ENCODE data around the gene TPRKB.
"Not testable (repeated sequence)": the region's sequence is repeated elsewhere in the genome, so short reads cannot be mapped to it uniquely, and the experiment has no call there.

The TPRKB gene

DNA sequence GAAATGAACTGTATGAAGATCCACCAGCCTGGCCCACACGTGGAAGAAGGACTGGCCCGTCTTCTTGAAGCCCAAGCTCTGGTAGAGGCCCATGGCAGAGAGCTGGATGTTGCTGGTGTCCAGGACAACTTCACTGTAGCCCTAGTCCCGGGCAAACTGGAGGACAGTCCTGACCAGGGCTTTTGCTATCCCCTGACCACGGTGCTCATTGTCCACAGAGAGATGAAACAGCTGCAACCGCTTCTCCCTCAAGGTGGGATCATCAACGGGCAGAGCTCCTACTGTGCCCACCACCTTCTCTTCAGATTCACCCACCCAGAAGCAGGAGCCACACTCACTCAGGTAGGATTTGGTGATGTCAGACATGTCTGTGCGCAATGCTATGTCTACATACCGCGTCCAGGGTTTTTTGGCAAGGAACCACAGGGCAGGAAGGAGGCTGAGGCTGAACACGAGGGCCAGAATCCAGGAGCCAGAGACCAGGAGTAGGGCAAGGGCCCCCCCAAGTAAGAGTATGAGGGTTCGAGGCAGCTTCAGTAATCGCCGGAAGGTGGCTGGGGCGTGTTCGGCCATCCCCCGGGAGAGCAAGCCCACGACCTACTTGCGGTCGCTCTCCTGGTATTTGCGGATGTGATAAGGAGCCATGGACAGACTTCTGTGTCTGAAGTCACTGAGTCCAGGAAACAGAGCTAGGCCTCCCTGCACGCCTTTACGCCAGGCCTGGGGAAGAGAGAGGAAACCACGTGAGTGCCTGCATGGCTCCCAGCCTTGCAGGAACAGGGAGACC is 36.3 kb downstream of the TPRKB start:
- TF ChIP-seq, protein P1, sequence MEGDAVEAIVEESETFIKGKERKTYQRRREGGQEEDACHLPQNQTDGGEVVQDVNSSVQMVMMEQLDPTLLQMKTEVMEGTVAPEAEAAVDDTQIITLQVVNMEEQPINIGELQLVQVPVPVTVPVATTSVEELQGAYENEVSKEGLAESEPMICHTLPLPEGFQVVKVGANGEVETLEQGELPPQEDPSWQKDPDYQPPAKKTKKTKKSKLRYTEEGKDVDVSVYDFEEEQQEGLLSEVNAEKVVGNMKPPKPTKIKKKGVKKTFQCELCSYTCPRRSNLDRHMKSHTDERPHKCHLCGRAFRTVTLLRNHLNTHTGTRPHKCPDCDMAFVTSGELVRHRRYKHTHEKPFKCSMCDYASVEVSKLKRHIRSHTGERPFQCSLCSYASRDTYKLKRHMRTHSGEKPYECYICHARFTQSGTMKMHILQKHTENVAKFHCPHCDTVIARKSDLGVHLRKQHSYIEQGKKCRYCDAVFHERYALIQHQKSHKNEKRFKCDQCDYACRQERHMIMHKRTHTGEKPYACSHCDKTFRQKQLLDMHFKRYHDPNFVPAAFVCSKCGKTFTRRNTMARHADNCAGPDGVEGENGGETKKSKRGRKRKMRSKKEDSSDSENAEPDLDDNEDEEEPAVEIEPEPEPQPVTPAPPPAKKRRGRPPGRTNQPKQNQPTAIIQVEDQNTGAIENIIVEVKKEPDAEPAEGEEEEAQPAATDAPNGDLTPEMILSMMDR (IDR thresholded peaks at IDR 0.05; ENCODE audit: extremely low read depth, insufficient read depth, missing control alignments) = no peak
- in situ Hi-C loops (cut with MboI; ENCODE audit: low pct_unique_long_range_greater_than_20kb, low sequenced_read_pairs, unreplicated experiment) = no loop called here

DNA sequence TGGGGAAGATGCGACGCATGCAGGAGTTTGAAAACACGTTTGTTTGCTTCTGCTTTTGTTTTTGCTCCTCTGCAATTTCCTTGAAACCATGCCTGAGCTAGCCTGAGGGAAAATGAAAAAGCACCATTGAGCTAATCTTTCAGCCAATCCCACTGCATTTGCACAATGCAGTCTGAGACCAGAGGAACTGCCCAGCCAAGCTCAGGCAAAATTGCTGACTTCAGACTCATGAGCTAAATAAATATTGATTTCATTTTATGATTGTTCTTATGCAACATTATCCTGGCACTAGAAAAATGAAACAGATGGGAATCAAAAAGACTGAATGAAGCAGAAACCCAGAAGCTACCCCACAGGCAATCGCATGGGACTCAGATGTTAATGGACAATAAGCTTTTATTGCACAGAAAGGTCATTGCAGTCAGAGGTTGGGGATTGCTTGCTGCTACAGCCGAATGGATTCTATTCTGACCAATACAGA is 37.0 kb downstream of the TPRKB start:
- TF ChIP-seq, protein P1 (IDR thresholded peaks at IDR 0.05; ENCODE audit: extremely low read depth, insufficient read depth, missing control alignments) = no peak
- DNase-seq (ENCODE audit: low spot score) = no peak
- in situ Hi-C loops (cut with MboI; ENCODE audit: low pct_unique_long_range_greater_than_20kb, low sequenced_read_pairs, unreplicated experiment) = no loop called here

More for the DNA sequence above, 36.3 kb downstream of the TPRKB start:
- no peak for DNase-seq (ENCODE audit: low spot score)

DNA sequence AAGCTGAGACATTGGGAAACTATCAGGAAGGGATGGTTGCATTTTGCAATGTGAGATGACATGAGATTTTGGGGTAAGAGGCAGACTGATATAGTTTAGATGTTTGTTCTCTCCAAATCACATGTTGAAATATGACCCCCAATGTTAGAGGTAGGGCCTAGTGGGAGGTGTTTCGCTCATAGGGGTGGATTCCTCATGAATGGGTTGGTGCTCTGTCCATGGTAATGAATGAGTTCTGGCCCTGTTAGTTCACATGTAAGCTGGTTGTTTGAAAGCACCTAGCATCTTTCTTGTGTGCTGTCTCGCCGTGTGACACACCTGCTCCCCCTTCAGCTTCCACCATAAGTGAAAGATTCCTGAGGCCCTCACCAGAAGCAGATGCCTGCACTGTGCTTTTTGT is 37.7 kb downstream of the TPRKB start:
- in situ Hi-C loops (cut with MboI; ENCODE audit: low pct_unique_long_range_greater_than_20kb, low sequenced_read_pairs, unreplicated experiment) = no loop called here
- TF ChIP-seq, protein P1 (IDR thresholded peaks at IDR 0.05; ENCODE audit: extremely low read depth, insufficient read depth, missing control alignments) = no peak
- DNase-seq (ENCODE audit: low spot score) = no peak

DNA sequence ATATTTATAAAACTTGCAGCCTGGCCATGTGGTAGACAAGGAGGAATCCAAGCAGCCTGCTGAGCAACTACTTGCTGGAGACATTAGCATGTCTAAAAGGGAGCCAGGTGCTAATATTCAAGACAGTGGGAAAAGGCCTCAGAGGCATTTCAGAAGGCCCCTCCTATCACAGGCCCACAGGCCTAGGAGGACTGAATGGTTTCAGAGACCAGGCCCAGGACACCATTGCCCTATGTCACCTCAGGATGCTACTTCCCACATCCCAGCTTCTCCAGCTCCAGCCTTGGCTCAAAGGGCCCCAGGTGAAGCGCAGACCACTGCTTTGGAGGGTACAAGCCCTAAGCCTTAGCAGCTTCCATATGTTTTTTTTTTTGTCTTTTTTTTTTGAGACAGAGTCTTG is 39.0 kb downstream of the TPRKB start:
- TF ChIP-seq, protein P1 (IDR thresholded peaks at IDR 0.05; ENCODE audit: extremely low read depth, insufficient read depth, missing control alignments) = no peak
- in situ Hi-C loops (cut with MboI; ENCODE audit: low pct_unique_long_range_greater_than_20kb, low sequenced_read_pairs, unreplicated experiment) = no loop called here
- no peak for DNase-seq (ENCODE audit: low spot score)

DNA sequence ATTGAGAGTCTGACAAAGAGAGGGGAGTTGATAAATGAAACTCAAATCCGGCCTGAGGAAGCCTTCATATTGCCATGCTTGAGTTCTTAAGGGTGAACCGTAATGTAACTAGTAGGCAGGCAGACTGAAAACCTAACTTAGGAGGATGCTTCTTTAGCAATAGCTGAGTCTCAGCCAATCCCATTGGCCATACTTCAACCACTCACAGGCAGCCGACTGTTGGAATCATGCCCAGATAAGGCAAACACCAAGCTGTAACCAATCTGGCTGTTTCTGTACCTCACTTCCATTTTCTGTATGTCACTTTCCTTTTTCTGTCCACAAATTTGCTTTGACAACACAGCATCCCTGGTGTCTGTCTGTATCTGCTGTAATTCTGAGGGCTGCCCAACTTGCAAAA is 39.5 kb downstream of the TPRKB start:
- no peak for DNase-seq (ENCODE audit: low spot score)
- in situ Hi-C loops (cut with MboI; ENCODE audit: low pct_unique_long_range_greater_than_20kb, low sequenced_read_pairs, unreplicated experiment) = no loop called here
- TF ChIP-seq, protein P1 (IDR thresholded peaks at IDR 0.05; ENCODE audit: extremely low read depth, insufficient read depth, missing control alignments) = no peak

DNA sequence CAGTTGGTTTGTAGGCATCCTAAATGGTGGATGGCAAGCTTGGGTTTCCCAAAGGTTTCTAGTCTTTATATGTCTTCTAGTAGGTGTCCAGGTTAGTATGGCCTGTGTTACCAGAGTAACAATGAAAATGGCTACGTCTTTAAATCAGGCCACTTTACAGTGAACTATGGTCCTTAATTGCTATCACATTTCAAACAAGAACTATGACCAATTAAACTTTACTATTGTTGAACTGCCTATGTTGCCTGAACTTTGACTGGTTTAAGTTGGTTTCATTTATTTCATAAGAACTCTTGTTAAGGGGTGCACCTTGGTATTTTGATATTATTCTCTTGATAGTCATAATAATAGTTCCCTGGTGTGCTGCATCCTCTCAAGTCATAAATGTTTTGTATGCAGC is 40.2 kb downstream of the TPRKB start:
- DNase-seq (ENCODE audit: low spot score); in situ Hi-C loops (cut with MboI; ENCODE audit: low pct_unique_long_range_greater_than_20kb, low sequenced_read_pairs, unreplicated experiment): not testable (repeated sequence)

DNA sequence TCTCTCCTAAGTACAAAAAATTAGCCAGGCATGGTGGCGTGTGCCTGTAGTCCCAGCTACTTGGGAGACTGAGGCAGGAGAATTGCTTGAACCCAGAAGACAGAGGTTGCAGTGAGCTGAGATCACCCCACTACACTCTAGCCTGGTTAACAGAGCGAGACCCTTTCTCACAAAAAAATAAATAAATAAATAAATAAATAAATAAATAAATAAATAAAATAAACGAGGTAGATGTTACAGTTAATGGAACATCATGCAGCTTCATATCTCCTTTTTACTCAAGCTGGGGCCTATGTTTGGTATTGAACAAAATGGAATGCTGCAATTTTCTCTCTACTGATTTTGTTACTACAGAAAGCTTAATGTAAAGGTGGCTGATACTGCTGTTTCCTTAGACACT is 40.6 kb downstream of the TPRKB start:
- in situ Hi-C loops (cut with MboI; ENCODE audit: low pct_unique_long_range_greater_than_20kb, low sequenced_read_pairs, unreplicated experiment); DNase-seq (ENCODE audit: low spot score): not testable (repeated sequence)
